NT2/D1 (cell line): ENCODE data around the gene CASR.

Experiments used
- SUZ12 ChIP-seq: IDR thresholded peaks from 2 replicates; pipeline ENCODE4 v1.6.1; 2011; ENCODE audit not compliant: insufficient read length, insufficient read depth; ENCODE audit errors: extremely low read depth
- ZNF274 ChIP-seq: IDR thresholded peaks from 2 replicates; pipeline ENCODE4 v1.6.1; 2011; ENCODE audit warnings: mild to moderate bottlenecking, low read depth, low read length

DNA sequence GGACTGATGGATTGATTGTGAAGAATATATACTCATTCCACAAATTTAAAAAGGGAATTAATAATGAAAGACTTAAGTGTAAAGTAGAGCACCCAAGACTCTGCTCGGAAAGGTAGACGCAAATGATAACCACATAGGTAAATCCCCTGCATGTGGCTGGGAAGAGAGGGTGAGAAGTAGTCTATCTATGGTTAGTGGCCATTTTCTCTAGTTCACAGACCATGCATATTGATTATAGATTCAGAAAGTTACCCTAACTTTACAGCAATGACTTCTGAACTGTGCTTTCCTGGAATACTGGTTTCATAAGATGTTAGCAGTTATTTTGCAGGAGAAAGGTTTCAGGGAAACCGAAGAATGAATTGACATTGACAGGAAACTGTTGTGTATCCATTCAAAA, 51.7 kb downstream of the CASR start:
- no peak for TF ChIP-seq ZNF274
- no peak for TF ChIP-seq SUZ12
